ACC112 (cell line): ENCODE data around the gene ITPR2.
A peak's percentile ranks its signal among the peaks of the same experiment; 100 is the strongest.

Experiments used
- H2AFZ ChIP-seq: fragments of 200-600 bp; sonication (generic); one replicate; pipeline ENCODE4 v1.6.0; 2017; ENCODE audit warnings: antibody characterized with exemption, low read length; ENCODE audit not compliant: unreplicated experiment
- H3K27ac ChIP-seq: fragments of 200-600 bp; sonication (generic); 2 replicates; pipeline ENCODE4 v1.5.1; 2014; ENCODE audit warnings: low read depth, mild to moderate bottlenecking, antibody characterized with exemption, low read length, moderate library complexity
- H3K27me3 ChIP-seq: fragments of 200-600 bp; sonication (generic); 2 replicates; pipeline ENCODE4 v1.6.1; 2014; ENCODE audit warnings: mild to moderate bottlenecking, antibody characterized with exemption, low read length, moderate library complexity, mixed read lengths; ENCODE audit not compliant: insufficient read depth
- H3K36me3 ChIP-seq: fragments of 200-600 bp; sonication (generic); 2 replicates; pipeline ENCODE4 v1.6.1; 2016; ENCODE audit warnings: mild to moderate bottlenecking, antibody characterized with exemption, low read length, moderate library complexity, mixed read lengths; ENCODE audit not compliant: insufficient read depth
- H3K4me1 ChIP-seq: fragments of 200-600 bp; sonication (generic); one replicate; pipeline ENCODE4 v1.6.1; 2016; ENCODE audit warnings: low read length, mixed read lengths; ENCODE audit not compliant: insufficient read depth, unreplicated experiment, control insufficient read depth
- H3K4me3 ChIP-seq: fragments of 200-600 bp; sonication (generic); 2 replicates; pipeline ENCODE4 v1.5.1; 2014; ENCODE audit warnings: mild to moderate bottlenecking, low read depth, low read length
- H3K79me2 ChIP-seq: fragments of 200-600 bp; sonication (generic); one replicate; pipeline ENCODE4 v1.6.0; 2016; ENCODE audit warnings: low read length; ENCODE audit not compliant: control insufficient read depth, unreplicated experiment, insufficient read depth

Gene ITPR2

DNA sequence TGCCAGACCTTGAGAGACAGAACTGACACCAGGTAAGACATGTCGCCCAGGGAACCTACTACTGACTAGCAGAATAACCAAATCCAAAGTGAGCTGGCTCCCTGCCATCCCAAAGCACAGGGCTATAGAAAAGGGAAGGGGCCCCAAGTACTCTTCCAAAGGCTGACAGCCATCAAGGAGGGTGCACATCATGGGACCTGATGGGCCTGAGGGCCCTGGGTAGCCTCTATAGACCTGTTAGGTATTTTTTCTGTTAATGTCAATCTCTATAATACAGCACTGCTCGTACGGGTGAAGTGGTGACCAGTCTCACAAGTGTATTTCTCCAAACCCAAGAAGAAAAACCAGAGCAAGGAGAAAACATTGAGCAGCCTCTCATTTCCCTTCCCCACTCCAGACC is 171.6 kb downstream of the ITPR2 start:
- Histone ChIP-seq H2AFZ (no peak overlapping the region), H3K4me1 (peaks cover 12% of the 10 kb centered on the region), H3K4me3 (no peak overlapping the region), H3K36me3 (no peaks in the 10 kb centered on the region; the same call in 1 of the 2 replicates), H3K27ac (no peak overlapping the region), H3K27me3 (no peaks in the 10 kb centered on the region), H3K79me2 (no peaks in the 10 kb centered on the region)

DNA sequence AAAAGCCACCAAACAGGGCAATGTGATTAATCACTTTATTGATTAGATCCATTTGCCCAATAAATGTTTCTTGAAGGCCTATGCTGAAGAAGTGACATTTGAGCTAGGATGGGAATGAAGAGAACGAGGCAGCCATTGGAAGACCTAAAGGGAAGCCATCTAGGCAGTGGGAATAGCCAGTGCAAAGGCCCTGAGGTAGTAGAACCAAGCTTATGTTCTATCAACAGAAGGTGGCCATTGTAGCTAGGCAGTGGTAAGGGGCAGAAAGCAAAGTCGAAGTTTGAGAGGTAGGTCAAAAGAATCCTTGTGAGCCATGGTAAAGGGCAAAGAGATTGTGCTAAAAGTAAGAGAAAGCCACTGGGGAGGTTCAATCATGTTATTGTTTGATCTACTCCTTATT is 173.1 kb downstream of the ITPR2 start:
- Histone ChIP-seq H3K4me1 (peaks cover 12% of the 10 kb centered on the region), H3K36me3 (no peaks in the 10 kb centered on the region; the same call in 1 of the 2 replicates), H3K27me3 (no peaks in the 10 kb centered on the region), H3K4me3 (no peak overlapping the region), H3K79me2 (no peaks in the 10 kb centered on the region), H3K27ac (no peak overlapping the region), H2AFZ (no peak overlapping the region)

DNA sequence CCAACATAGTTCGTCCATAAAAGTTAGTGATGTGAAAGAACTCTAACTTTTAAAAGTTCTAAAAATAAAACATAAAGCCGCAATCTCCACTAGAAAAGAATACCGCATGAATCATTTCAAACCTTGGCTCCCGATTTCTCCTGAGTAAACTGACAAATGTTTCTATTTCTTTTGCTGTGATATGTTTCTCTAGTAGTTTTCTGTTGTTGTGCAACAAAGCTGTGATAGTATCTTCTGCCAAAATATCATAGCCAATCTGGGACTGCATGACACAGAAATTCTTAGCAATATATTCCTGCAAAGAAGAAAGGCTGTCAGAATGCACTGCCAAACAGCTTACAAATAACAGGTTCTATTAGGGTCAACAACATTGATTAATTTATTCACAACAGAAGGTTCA is 174.0 kb downstream of the ITPR2 start:
- Histone ChIP-seq H2AFZ (no peak overlapping the region), H3K79me2 (no peaks in the 10 kb centered on the region), H3K4me3 (no peak overlapping the region), H3K27me3 (no peaks in the 10 kb centered on the region), H3K4me1 (peaks cover 12% of the 10 kb centered on the region), H3K27ac (no peak overlapping the region), H3K36me3 (no peaks in the 10 kb centered on the region; the same call in 1 of the 2 replicates)

DNA sequence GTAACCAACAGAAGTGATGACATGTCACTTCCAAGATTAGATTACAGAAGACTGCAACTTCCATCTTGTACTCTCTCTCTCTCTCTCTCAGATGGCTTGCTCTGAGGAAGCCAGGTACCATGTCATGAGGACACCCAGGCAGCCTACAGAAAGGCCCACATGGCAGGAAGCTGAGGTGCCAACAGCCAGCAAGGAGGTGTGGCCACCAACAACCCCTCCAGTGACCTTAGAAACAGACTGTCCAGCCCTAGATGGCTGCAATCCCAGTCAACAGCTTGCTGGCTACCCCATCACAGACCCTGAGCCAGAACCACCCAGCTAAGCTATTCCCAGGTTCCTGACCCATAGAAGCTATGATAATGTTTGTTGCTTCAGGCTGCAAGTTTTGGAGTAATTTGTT is 178.4 kb downstream of the ITPR2 start:
- H2AFZ ChIP-seq = no peak overlapping the region
- no peaks in the 10 kb centered on the region for H3K79me2 ChIP-seq
- H3K4me3 ChIP-seq = no peak overlapping the region
- H3K27me3 ChIP-seq = no peaks in the 10 kb centered on the region
- no peak overlapping the region for H3K27ac ChIP-seq
- H3K36me3 ChIP-seq = no peaks in the 10 kb centered on the region; the same call in 1 of the 2 replicates
- peaks cover 10% of the 10 kb centered on the region for H3K4me1 ChIP-seq

DNA sequence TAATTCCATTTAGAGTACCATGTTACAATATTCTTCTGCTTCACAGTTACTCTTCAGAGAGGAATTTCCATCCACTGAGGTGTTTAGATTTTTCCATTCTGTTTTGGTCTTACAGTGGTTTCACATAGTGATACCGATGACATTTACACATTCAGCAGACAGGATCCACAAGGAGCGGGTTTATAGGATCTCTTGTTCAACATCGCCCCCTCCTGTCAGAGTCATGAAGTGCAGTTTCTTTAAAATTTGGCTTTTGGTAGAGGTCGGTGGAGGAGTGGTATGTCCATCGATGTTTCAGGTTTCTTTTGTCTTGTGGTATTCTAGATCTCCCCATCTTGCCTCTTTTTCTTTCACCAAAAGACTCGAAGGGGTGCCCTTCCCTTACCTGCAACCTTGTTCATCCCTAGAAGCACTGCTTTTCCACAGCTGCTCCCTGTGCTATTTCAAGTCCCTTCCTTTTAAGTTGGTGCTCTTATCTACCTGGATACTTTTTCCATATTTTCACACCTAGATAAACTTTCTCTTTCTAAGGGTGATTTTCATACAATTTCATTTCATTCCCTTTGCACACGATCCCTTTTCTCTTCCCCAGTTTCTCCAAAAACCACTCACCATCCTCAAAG is 181.3 kb downstream of the ITPR2 start:
- Histone ChIP-seq H2AFZ (no peak overlapping the region), H3K27me3 (no peaks in the 10 kb centered on the region), H3K4me3 (no peak overlapping the region), H3K27ac (no peak overlapping the region), H3K79me2 (no peaks in the 10 kb centered on the region), H3K4me1 (peaks cover 25% of the 10 kb centered on the region), H3K36me3 (no peaks in the 10 kb centered on the region; the same call in 1 of the 2 replicates)

DNA sequence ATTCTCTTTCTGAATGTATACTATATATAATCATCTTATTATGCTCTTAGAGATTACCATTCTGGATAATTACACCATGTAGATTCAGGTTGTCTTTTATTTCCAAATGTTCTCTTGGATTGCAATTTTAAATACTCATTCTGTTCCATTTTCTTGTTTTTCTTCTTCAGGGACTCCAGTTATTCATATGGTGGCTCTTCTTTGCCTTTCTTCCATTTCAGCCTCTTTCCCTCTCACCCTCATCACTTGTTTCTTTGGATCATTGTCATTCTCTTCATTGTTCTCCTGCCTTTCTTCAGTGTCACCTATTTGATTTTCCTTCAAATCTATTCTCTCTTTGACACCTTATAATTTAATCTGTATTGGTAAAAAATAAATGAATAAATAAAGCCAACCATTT is 182.0 kb downstream of the ITPR2 start:
- H2AFZ ChIP-seq = no peak overlapping the region
- no peaks in the 10 kb centered on the region for H3K27me3 ChIP-seq
- no peaks in the 10 kb centered on the region; the same call in 1 of the 2 replicates for H3K36me3 ChIP-seq
- peaks cover 31% of the 10 kb centered on the region for H3K4me1 ChIP-seq
- no peaks in the 10 kb centered on the region for H3K79me2 ChIP-seq
- no peak overlapping the region for H3K4me3 ChIP-seq
- no peak overlapping the region for H3K27ac ChIP-seq

DNA sequence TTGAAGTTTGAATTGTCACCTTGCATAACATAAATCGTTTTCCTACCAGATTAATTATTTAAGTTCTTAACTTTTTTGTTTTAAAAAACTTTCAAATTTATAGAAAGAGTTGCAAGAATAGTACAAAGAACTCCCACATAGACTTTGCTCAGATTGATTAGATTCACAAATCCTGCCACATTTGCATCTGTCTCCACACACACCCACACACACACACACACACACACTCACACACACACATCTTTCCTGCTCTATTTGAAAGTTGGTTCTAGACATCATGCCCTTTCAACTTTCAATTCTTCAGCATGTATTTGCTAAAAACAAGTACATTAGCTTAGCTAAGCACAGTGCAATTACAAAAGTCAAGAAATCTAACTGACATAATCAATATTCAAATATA is 184.0 kb downstream of the ITPR2 start:
- Histone ChIP-seq H3K27me3 (no peaks in the 10 kb centered on the region), H2AFZ (no peak overlapping the region), H3K4me3 (no peak overlapping the region), H3K79me2 (no peaks in the 10 kb centered on the region), H3K27ac (peak overlapping the region; percentile 42; the same call in 1 of the 2 replicates), H3K4me1 (peaks cover 31% of the 10 kb centered on the region), H3K36me3 (no peaks in the 10 kb centered on the region)

DNA sequence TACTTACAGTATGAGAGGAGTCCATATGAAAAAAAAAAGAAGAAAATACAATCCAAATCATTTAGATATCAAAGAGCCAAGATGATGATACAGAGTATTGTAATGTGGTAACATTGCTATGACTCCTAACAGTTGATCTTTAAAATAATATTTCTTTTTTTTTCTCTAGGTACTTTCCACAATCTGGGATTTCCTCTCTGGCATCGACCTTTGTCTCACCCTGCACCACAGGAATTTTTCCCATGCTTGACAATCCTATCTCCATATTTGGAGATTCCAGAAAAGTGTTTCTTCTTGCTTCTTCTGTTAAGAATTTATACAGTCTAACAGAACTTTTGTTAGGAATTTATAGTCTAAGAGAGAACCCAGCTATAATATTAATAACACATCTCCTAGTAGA is 184.4 kb downstream of the ITPR2 start:
- H2AFZ ChIP-seq = no peak overlapping the region
- H3K36me3 ChIP-seq = no peaks in the 10 kb centered on the region
- peaks cover 31% of the 10 kb centered on the region for H3K4me1 ChIP-seq
- no peak overlapping the region for H3K4me3 ChIP-seq
- H3K79me2 ChIP-seq = no peaks in the 10 kb centered on the region
- H3K27me3 ChIP-seq = no peaks in the 10 kb centered on the region
- peak overlapping the region; percentile 51 for H3K27ac ChIP-seq

DNA sequence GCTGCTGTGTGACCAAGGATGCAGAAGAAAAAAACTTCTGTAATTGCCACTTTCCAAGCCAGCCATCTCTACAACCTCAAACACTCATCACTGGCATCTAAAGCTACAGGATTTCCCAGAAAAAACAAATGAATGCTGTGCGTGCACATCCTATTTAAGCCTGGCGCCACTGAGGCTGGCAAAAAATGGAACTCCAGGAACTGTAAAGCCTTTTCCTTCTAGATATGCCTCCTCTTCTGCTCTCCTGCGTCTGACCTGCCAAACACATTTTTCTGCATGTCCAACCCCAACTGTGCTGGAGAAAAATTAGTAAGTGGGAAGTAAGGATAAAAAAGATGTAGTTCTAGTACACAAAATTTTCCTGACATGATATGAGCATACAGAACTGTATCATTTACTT is 184.9 kb downstream of the ITPR2 start:
- peaks cover 31% of the 10 kb centered on the region for H3K4me1 ChIP-seq
- H3K27ac ChIP-seq = peak overlapping the region; percentile 51
- H2AFZ ChIP-seq = no peak overlapping the region
- H3K27me3 ChIP-seq = no peaks in the 10 kb centered on the region
- H3K79me2 ChIP-seq = no peaks in the 10 kb centered on the region
- H3K4me3 ChIP-seq = no peak overlapping the region
- no peaks in the 10 kb centered on the region for H3K36me3 ChIP-seq

DNA sequence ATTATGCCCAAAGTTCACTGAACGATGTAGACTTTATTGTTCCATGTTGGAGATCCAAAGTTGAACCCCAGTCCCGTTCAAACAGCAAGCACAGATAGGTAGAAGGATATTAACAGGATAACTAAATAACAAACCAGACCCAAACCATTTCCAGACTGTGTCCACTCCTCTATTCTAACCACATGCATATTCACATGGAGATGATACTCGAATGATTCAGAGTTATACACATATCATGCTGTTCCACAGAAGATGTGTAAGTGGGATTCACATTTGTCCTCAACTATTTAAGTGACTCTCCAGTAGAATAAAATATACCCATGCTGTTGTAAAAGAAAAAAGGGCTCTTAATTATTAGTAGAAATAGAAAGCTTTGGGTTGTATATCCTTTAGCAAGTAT is 185.9 kb downstream of the ITPR2 start:
- Histone ChIP-seq H3K4me3 (no peak overlapping the region), H3K79me2 (no peaks in the 10 kb centered on the region), H3K27ac (no peak overlapping the region), H2AFZ (no peak overlapping the region), H3K27me3 (no peaks in the 10 kb centered on the region), H3K4me1 (peaks cover 31% of the 10 kb centered on the region), H3K36me3 (no peaks in the 10 kb centered on the region)

DNA sequence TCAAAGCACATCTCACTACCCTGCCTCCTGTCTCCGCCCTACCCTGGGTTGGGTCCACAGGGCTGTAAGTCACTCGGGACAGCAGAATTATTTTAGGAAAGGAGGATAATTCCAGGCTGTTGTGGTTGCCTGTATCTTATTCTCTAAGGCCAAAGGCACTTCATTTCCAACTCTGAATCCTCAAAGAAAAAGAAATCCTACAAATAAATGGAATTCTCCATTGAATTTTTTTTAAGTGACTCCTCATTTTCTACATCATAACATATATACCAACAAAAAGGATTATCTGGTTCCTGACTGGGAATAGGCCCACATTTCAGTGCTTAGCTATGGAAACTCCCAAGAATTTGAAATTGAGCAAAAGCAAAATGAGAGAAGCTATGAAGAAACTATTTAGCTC is 186.4 kb downstream of the ITPR2 start:
- Histone ChIP-seq H3K4me1 (peaks cover 31% of the 10 kb centered on the region), H3K79me2 (no peaks in the 10 kb centered on the region), H3K4me3 (no peak overlapping the region), H3K27ac (no peak overlapping the region), H3K27me3 (no peaks in the 10 kb centered on the region), H3K36me3 (no peaks in the 10 kb centered on the region), H2AFZ (no peak overlapping the region)
